ENCODE measurements around the gene MRPL38. TPM values are rescaled to one million over a fixed set of nuclear protein-coding genes. Genes with fewer than 3 reads are reported as not detected.
A peak's percentile ranks its signal among the peaks of the same experiment; 100 is the strongest.

Gene MRPL38
- polyA plus RNA-seq, 3 donors = 27.8 to 44.1 (median 36.0) TPM

DNA sequence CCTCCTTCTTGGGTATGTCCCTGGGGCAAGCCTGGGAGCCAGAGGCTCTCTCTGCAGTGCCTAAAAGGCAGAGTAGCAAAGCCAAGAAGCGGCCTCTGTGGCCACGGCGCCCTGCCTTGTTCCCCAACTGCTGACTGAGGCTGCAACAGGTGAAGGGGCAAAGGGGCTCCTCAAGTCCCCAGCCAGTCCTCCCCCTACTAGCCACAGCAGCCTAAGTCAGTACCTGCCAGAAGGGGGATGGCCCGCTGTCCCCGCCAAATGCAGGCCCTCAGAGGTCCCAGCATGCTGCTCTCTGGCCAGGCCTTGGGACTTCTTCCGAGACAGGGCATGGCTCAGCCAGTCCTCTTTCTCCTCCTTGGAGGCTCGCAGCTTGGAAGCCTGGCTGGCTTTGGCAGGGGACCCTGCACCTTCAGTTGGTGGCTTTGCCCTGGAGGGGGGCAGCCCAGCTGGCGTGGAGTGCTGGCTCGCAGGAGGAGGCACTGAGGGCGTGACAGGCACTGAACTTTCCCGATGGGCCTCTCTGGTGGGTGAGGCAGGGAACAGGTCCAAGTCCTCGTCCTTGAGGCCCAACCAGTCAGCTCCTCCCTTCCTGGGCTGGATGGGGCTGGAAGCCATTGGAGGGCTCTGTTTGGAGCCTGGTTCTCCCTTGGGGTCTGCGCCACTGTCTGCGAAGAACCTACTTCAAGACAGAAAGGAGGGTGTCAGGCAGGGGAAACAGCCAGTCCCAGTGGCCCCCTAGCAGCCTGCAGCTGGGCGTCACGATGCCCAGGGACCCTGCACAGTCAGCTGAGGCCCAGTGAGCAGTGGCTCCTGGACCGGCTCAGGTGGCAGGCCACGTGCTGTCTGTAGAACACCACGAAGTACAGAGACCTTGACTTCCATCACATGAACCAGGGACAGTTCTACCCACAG is 18.5 kb upstream of the MRPL38 start:
- H3K9me3 Mint-ChIP-seq = no peaks in the 10 kb centered on the region

DNA sequence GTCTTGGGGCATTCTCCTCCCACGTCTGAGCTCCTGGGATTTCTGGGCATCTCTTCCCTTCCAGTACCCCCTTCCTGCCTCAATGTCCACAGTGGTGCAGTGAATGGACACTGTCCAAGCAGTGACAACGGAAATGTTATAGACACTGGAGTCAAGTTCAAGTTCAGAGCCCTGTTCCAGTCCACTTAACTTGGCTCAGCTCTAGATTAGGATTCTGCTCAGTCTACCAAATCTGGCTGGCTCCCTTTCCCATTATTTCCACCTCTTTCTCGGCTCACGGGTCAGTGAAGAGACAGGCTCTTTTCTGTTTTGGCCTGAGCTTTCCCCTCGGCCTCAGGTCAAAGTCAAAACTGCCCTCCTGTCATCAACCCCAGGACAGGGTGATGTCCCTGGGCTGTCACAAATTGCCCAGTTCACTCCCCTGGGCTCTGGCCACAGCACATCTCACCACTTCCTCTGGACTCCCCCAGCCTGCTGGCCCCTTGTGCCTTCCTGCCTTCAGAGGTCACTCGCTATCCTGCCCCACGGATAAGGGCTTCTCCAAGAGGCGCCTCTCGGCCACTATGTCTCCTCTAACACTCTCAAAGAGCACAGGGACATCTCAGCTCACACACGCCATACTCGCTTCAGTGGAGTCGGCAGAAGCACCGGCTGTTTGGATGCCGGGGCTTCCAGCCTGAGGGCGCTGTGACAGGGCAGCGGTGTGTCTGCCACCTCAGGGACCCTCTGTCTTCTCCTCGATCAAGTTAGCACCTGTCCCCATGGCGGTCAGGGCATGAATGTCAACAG is 17.7 kb upstream of the MRPL38 start:
- no peaks in the 10 kb centered on the region for H3K36me3 Mint-ChIP-seq
- H3K4me3 Mint-ChIP-seq = no peak overlapping the region
- Histone ChIP-seq H3K9me3 (replicated peaks in 1 of 2; ENCODE audit: control insufficient read depth in 1 of 2, insufficient read depth in 1 of 2, low read length in 2 of 2) (no peaks in the 10 kb centered on the region), H3K79me2 (ENCODE audit: insufficient read depth, low read length) (no peaks in the 10 kb centered on the region), H3K36me3 (replicated peaks in 1 of 2; ENCODE audit: control insufficient read depth in 1 of 2, insufficient read depth in 2 of 2, low read length in 2 of 2) (no peaks in the 10 kb centered on the region), H3K4me3 (replicated peaks in 1 of 3; ENCODE audit: low read depth in 2 of 3, low read length in 3 of 3) (no peak overlapping the region), H3K27me3 (ENCODE audit: control insufficient read depth in 2 of 2, insufficient read depth in 2 of 2, low read length in 2 of 2) (no peaks in the 10 kb centered on the region), H4K20me1 (ENCODE audit: insufficient read depth, low read length) (no peaks in the 10 kb centered on the region), H3K4me1 (ENCODE audit: control insufficient read depth in 1 of 2, insufficient read depth in 2 of 2, low read length in 2 of 2) (peaks cover 0 to 4% of the 10 kb centered on the region in 2 donors), H2AFZ (ENCODE audit: insufficient read depth, low read depth, low read length, poor library complexity, severe bottlenecking) (no peak overlapping the region), H3K9ac (ENCODE audit: insufficient read depth, low read length, poor library complexity, severe bottlenecking) (no peak overlapping the region), H3K27ac (ENCODE audit: low read depth in 1 of 2, low read length in 2 of 2) (no peak overlapping the region), H3K4me2 (replicated peaks; ENCODE audit: extremely low read depth, low read length, poor library complexity, severe bottlenecking) (no peak overlapping the region)
- peaks cover 4% of the 10 kb centered on the region for H3K4me1 Mint-ChIP-seq
- peaks cover 0 to 3% (median under 1%) of the 10 kb centered on the region in 3 donors for H3K27me3 Mint-ChIP-seq (ENCODE audit: low read depth in 3 of 3)
- intact Hi-C loops (cut with micrococcal nuclease) = no loop called here
- no peaks in the 10 kb centered on the region for H3K9me3 Mint-ChIP-seq
- peak overlapping the region in 3 of 7 donors; percentile 47 to 55 (median 49) for H3K27ac Mint-ChIP-seq
- TF ChIP-seq, protein P1, sequence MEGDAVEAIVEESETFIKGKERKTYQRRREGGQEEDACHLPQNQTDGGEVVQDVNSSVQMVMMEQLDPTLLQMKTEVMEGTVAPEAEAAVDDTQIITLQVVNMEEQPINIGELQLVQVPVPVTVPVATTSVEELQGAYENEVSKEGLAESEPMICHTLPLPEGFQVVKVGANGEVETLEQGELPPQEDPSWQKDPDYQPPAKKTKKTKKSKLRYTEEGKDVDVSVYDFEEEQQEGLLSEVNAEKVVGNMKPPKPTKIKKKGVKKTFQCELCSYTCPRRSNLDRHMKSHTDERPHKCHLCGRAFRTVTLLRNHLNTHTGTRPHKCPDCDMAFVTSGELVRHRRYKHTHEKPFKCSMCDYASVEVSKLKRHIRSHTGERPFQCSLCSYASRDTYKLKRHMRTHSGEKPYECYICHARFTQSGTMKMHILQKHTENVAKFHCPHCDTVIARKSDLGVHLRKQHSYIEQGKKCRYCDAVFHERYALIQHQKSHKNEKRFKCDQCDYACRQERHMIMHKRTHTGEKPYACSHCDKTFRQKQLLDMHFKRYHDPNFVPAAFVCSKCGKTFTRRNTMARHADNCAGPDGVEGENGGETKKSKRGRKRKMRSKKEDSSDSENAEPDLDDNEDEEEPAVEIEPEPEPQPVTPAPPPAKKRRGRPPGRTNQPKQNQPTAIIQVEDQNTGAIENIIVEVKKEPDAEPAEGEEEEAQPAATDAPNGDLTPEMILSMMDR (IDR thresholded peaks at IDR 0.05) = no peak
- DNase-seq = no peak
- 96% methylated on average over 17 of the region's 18 CpGs for WGBS (ENCODE audit: insufficient coverage)

More for the DNA sequence above, 18.5 kb upstream of the MRPL38 start:
- Mint-ChIP-seq H3K27ac (no peak overlapping the region), H3K27me3 (ENCODE audit: low read depth in 3 of 3) (peaks cover 0 to 3% (median 0%) of the 10 kb centered on the region in 3 donors), H3K36me3 (no peaks in the 10 kb centered on the region), H3K4me1 (peaks cover 8% of the 10 kb centered on the region), H3K4me3 (no peak overlapping the region)
- no peak overlapping the region for H3K9ac ChIP-seq (ENCODE audit: insufficient read depth, low read length, poor library complexity, severe bottlenecking)
- peaks cover 0 to 8% of the 10 kb centered on the region in 2 donors for H3K4me1 ChIP-seq (ENCODE audit: control insufficient read depth in 1 of 2, insufficient read depth in 2 of 2, low read length in 2 of 2)
- no peaks in the 10 kb centered on the region for H3K9me3 ChIP-seq (replicated peaks in 1 of 2; ENCODE audit: control insufficient read depth in 1 of 2, insufficient read depth in 1 of 2, low read length in 2 of 2)
- WGBS (ENCODE audit: insufficient coverage) = 94% methylated on average over 13 of the region's 19 CpGs
- H2AFZ ChIP-seq (ENCODE audit: insufficient read depth, low read depth, low read length, poor library complexity, severe bottlenecking) = no peak overlapping the region
- no peaks in the 10 kb centered on the region for H3K36me3 ChIP-seq (replicated peaks in 1 of 2; ENCODE audit: control insufficient read depth in 1 of 2, insufficient read depth in 2 of 2, low read length in 2 of 2)
- no peak overlapping the region for H3K4me2 ChIP-seq (replicated peaks; ENCODE audit: extremely low read depth, low read length, poor library complexity, severe bottlenecking)
- no peak for DNase-seq
- no peak overlapping the region for H3K27ac ChIP-seq (ENCODE audit: low read depth in 1 of 2, low read length in 2 of 2)
- TF ChIP-seq, protein P1 (IDR thresholded peaks at IDR 0.05) = no peak
- intact Hi-C loops (cut with micrococcal nuclease) = no loop called here
- no peak overlapping the region for H3K4me3 ChIP-seq (replicated peaks in 1 of 3; ENCODE audit: low read depth in 2 of 3, low read length in 3 of 3)
- H3K27me3 ChIP-seq (ENCODE audit: control insufficient read depth in 2 of 2, insufficient read depth in 2 of 2, low read length in 2 of 2) = no peaks in the 10 kb centered on the region
- H4K20me1 ChIP-seq (ENCODE audit: insufficient read depth, low read length) = no peaks in the 10 kb centered on the region
- no peaks in the 10 kb centered on the region for H3K79me2 ChIP-seq (ENCODE audit: insufficient read depth, low read length)
